GM21367 (cell line): Measurements from ENCODE around the gene GPR155.

Experiments
- ATAC-seq: cut with Tn5 transposase; IDR thresholded peaks from one replicate; pipeline ENCODE4 v1.9.1; 2021; ENCODE audit not compliant: unreplicated experiment

GPR155 gene, protein sequence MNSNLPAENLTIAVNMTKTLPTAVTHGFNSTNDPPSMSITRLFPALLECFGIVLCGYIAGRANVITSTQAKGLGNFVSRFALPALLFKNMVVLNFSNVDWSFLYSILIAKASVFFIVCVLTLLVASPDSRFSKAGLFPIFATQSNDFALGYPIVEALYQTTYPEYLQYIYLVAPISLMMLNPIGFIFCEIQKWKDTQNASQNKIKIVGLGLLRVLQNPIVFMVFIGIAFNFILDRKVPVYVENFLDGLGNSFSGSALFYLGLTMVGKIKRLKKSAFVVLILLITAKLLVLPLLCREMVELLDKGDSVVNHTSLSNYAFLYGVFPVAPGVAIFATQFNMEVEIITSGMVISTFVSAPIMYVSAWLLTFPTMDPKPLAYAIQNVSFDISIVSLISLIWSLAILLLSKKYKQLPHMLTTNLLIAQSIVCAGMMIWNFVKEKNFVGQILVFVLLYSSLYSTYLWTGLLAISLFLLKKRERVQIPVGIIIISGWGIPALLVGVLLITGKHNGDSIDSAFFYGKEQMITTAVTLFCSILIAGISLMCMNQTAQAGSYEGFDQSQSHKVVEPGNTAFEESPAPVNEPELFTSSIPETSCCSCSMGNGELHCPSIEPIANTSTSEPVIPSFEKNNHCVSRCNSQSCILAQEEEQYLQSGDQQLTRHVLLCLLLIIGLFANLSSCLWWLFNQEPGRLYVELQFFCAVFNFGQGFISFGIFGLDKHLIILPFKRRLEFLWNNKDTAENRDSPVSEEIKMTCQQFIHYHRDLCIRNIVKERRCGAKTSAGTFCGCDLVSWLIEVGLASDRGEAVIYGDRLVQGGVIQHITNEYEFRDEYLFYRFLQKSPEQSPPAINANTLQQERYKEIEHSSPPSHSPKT

DNA sequence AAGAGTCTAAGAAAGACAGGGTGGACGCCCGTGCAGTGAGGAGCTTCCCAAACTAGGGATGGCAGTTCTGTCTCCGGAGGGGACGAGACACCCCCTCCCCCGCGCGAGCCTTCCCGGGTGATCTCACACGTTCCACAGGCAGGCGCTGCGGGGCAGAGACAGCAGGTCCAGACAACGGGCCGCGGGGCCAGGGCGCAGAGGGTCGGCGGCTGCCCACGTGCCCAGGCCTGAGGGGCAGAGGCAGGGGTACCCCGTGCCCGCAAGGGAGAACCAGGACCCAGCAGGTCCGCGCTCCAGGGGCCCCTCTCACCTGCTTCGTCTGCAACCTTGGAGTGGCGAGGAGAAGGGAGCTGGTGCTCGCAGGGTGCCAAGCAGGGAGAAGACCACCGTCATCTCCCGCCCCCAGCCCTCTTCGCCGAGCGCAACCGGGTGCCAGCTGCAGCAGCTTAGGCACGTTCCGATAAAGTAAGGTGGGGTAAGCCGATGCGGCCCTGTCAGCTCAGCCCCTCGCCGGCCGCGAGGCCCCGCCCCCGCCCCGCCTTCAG lies at the start of gene GPR155:
TSS of gene GPR155 (minus strand) at position 467 of the 545 bp plus-strand sequence. CDS start 5,073 bp downstream, outside the sequence.
- peak; percentile 27 for ATAC-seq

DNA sequence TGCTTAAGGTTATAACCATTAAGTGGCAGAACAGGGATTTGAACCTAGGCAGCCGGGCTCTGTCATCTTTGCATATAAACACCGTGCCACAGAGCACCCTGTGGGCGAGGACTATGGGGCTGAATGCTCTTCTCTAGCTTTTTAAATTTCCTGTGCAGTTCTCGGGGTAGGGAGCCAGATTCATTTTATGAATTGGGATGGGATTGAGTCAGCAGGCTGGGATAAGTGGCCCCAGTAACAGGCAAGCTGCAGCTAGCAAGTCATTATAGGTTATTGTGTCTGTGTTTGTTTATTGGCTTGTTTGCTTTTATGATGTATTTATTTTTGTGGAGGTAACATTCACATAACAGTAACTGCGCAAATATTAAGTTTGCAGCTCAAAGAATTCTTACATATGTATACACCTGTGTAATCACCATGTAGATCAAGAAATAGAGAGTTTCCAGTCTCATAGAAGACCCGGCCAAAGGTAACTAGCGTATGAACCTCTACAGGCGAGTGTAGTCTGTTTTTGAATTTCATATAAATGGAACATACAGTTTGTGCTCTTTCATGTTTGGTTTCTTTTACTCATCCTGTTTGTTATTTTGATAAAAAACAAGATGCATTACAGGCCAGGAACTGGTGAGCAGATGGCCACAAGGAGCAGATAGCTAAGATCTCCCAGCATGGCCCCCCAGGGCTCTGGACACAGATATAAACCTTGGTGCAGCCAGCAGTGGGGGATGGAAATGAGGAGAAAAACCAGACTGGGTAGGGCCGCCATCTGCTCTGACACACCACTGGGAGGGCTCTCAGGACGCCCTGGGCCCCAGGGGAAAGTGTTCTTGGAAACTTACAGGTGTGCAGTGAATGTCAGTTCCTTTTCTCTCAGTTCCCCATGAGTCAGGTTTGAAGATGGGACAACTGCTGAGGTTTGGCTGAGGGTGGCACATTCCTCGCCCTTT lies 49.2 kb upstream of the GPR155 start:
- ATAC-seq = no peak

DNA sequence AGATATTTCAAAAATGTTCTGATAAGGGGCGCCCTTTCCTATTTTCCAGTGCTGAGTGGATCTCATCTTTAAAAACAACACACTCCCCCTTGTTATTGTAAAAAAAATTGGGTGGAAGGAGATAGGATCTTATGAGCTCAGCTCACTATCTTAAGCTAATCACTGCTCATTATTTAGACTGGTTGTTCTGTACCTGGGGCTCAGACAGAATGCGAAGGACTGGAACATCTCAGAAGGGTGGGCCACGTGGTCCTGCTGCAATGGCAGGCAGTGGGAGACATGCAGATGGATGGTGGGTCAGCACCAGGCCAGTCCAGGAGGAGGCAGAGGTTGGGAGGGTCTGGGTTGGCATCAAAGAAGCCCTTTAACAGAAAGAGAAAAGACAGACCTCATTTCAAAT lies 48.3 kb upstream of the GPR155 start:
- ATAC-seq = no peak

DNA sequence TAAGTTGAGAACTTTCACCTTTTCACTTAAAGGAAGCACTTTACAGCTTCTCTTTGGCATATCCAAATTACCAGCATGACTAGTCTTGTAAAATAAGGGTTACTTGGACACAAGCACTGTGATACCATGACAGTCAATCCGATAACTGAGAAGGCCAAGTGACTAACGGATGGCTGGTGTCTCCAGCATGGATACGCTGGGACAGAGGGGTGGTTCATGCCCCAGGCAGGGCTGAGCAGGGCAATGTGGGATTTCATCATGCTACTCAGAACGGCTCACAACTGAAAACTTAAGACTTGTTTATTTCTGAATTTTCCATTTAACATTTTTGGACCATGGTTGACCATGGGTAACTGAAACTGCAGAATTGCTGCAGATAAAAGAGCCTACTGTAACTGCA lies 43.1 kb upstream of the GPR155 start:
- ATAC-seq = no peak

DNA sequence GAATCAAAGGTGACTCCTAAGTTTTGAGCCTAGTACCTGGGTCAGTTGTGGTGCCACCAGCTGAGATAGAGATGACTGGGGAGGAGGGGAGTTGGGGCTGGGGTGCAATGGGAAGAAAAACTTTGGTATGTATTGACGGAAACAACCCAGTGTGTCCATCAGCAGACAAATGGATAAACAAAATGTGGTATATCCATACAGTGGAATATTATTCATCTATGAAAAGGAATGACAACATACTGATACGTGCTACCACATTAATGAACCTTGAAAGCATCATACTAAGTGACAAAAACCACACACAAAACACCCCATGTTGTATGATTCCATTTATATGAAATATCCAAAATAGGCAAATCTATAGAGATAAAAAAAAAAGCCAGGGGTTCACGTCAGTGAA lies 41.1 kb upstream of the GPR155 start:
- no peak for ATAC-seq

DNA sequence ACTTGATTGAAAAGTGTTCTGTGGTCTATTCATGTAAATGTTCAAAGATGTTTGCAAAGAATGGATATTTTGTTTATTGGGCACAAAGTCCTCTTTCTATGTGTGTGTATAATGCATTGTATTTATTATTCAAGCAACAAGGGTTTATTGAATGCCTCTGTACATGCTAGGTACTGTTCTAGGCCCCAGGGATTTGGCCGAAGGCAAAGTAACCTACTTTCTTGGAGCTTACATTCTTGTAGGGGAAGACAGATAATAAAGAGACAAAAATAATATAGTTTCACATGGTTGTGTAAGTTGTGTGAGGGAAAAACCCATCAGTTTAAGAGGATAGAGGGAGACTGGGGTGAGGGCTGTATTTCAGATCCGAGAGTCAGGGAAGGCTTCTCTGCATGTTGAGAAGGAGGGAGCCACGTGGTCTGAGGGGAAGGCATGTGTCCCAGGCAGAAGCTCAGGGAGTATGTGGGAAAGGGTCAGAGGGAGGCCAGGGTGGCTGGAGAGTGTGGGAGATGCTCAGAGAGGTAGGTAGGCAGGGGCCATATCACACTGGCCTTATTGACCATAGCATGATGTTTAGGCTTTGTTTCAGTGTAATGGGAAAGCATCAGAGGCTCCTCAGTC lies 40.4 kb upstream of the GPR155 start:
- ATAC-seq = no peak

DNA sequence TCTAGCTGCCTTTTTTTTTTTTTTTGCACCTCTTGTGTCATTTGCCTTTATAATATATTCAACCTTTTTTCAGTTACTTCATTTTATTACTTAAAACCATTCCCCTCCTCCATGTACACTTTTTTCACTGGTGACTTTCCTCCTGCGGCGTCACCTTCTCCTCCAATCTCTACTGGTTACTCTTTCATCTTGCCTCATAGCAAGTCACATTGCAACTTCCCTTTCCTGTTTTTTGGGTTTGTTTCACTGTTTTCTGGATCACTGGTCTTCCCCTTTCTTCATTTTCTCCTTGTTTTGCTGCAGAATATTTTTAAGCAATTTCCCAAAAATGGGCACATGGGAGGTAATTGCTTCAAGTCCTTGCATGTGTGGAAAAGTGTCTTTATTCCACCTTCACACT lies 37.7 kb upstream of the GPR155 start:
- no peak for ATAC-seq

DNA sequence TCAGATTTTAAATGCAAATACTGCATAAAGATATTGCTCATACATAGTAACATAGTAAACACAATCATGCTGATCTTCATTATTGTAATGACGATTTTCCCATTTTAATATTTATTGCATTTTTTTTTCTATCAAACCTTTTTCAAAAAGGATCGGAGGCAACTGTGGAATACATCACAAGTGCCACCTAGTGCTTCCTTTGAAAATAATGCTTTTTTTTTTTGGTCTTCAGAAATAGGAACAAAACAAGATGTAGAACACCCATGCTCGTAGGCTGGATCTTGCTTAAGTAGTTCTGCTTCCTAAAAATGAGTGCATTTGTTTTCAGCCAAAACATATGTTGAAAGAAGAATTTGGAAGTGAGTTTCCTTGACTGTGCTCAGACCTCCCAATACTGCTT lies 35.7 kb upstream of the GPR155 start:
- no peak for ATAC-seq

DNA sequence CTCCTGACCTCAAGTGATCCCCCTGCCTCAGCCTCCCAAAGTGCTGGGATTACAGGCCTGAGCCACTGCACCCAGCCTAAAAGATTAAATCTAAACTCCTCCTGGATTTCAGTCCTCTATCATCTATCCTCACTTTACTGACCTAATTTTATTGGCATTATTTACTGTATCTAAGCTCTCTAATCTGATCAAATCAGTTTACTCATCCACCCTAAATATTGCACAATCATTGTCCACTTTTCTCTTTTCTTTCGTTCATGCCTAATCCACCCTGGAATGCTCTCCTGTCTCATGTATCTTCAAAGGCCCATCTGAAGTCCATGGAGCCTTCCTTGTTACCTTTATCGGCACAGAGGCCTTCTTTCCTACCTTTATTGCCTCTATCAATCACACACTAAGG lies 31.6 kb upstream of the GPR155 start:
- ATAC-seq = no peak

DNA sequence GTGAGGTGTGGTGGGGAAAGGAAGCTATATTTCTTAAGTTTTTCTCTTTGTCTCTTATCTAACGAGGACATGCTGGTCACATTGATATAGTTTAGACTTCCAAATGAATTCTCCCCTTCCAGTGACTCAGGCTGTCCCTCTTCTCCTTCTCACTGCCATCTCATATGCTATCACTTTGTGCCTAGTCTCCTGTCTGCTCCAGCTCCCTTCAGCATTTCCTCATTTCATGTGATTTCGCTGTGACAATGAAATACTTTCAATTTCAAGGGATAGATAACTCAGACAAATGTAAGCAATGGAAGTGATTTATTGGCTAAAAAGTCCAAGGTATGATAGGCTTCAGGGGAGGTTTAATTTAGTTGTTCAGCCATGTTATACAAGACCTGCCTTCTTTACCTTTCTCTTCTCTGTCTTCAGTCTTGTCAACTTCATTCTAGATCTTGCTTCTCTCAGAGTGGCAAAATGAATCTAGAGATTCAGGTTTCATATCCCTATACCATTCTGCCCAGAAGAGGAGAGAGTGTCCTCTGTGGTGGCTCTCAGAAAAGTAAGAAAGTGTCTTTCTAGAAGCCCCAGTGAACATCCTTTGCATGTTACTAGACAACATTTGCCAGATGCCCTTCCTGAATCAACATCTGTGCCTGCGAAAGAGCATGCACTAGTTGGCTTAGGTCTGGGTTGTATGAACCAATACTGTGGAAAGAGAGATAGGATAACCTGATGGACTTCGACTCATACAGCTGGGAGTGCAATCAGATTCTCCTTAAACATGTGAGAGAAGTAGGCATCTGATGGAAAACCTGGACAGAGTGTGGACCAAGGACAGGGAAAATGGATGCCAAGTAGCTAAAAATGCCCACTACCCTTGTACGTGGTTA lies 29.9 kb upstream of the GPR155 start:
- ATAC-seq = no peak

DNA sequence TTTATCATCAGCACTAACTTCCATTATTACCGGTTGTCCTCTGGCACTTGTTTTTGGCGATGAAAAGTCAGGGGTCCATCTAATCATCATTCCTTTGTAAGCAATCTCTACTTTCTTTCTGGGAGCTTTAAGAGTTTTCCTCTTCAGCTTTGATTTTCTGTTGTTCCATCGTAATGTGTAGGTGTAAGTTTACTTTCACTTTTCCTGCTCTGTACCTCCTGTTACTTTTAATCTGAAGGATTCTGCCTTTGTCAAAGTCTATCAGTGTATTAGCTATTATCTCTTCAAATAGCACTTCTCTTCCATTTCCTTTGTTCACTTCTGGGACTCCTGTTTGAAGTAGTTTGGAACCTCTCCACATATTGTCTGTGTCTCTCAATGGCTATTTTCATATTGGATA lies 25.5 kb upstream of the GPR155 start:
- ATAC-seq = no peak

DNA sequence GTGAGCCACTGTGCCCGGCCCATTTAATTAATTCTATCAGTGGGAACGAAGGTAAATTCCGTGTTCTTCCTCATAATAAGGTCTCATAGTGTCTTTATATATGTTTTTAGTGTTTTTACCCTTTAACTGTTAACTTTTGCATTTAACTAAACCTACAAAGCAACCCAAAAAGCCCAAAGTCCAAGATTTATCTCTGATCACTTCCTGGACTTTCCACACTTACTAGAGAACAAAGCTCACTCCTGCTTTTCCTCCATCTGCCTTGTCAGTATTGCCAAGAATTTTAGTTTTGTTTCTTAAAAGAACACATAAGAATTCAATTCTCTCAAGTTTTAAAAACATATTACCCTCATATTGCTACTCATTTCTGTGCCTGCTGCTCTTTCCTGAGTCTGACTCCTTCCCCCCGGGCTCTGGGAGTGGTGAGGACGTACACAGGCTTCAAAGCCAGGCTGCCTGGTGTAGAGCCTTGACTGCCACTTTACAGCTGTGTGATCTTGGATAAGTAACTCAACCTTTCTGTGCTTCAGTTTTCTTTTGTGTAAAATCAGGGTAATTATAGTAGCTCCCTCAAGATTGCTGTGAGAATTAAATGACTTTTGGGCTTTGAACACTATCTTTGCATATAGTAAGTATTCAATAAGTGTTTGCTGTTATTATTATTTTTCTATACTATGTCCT lies 24.9 kb upstream of the GPR155 start:
- ATAC-seq = no peak

DNA sequence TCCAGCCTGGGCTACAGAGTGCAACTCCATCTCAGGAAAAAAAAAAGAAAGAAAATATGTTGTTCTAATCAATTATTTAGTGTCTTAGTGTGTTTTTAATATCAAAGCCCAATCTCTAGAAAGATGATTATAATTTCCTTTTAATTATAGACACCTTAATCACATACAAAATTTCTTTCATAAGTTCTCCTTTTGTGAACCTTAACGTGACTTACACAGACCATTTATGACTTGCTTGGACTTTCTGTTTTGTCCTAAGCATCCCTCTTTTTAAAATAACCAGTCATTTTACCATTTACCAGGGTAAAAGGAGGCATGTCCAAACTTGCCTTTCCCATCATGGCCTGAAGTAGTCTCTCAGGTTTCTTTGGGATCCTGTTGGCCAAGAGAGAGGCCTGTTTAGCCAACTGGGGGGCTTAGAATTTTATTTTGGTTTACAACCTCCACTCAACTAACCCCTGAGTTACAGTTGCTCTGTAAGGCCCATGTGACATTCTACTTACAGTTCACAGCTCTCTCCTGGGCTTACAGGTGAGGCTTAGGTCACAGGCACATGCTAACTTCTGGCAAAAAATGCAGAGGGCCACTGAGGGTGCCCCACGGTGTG lies 23.9 kb upstream of the GPR155 start:
- ATAC-seq = no peak

DNA sequence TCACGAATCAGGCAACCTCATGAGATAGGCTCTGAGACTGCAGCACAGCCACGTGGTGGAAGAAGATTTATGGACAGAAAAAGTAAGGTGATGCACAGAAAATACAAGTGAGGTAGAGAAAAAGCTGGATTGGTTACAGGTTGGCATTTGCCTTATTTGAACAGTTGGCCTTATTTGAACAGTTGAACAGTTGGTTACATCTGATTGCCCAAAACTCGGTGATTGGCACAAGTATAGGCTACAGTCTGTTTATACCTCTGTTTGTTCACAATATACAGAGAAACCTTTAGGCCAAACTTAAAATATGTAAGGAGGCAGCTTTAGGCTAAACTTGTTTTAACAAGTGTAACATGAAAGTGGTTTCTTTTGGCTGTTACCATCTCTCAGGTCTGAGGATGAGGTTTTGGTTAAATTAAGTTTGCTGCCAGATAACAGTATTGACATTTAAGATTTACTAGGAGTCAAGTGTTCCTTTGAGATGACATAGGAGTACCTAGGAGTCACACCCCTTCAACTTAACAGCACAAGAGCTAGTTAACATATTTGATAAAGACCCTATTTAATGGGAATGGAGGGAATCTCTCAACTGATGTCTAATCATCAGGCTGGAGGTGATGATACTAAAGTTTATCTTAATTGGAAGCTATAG lies 16.5 kb upstream of the GPR155 start:
- ATAC-seq = no peak

DNA sequence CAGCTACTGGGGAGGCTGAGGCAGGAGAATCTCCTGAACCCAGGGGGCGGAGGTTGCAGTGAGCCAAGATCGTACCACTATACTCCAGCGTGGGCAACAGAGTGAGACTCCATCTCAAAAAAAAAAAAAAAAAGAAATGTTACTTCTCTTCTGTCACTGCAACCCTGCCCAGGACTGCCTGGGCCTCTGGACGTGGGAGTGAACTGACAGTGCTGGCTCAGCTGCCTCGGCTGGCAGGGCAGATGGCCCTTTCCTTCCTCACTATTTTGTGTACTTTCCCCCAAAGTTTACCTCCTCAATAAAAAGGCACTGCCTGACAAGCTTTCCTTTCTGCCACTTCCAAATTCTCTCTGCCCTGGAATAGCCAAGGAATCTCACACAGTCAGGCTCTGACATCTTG lies 12.5 kb upstream of the GPR155 start:
- ATAC-seq = no peak

DNA sequence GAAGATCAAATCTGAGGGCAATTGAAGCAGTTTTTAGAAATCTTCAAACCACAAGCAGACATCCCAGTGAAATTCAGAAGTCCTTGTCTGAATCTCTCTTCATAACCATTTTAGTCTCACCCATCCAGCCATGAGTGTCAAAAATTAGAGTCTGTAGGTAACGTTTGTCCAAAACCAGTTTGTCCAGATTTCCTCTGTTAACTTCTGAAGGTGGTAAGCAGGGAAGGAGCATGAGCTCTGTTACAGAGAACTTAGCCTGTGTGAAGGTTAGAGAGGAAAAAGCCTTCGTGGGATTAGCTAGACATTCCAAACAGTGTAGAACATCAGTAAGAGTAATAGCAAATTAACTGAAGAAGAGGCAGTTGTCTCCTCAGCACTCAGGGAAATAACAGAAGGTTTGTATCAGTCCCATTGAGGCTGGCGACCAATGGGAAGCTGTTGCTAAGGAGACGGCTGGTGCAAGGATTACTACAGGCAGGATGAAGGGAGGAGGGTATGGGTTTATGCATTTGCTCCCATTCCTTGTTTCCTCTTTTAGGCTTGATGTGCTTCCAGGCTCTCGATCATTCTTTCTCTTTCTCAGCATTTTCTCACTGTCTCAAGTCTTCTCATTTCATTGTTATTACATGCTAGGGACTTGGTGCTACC lies 8.7 kb upstream of the GPR155 start:
- ATAC-seq = no peak

DNA sequence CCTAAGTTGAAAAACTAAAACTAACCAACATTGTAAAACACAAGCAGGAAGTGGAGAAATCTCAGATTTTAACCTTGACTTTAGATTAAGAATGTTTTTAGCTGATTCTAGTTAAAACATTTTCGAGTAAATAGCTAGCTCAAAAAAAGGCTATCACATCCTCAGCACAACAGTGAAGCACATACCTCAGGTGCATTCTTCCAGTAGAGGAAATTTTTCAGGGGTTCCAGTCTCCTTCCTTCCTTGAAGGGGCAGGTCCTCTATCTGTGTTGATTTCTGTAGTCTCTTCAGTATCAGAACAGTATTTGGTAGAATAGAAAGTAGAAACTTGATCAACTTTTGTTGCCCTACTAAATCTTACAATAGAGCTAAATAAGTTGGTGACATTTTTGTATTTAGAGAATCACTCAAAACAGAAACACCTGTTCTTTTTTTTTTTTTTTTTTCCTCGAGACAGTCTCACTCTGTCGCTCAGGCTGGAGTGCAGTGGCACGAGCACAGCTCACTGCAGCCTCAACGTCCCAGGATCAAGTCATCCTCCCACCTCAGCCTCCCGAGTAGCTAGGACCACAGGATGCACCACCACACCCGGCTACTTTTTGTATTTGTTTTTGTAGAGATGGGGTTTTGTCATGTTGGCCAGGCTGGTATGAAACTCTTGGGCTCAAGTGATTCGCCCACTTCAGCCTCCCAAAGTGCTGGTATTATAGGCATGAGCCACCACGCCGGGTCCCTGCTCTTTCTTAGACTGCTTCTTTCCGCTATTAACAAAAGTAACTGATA lies 6.9 kb upstream of the GPR155 start:
- ATAC-seq = peak; percentile 25
